Liver (tissue), 3 donors: Measurements from ENCODE around the gene UGT1A4.

ENCODE experiments used
- CTCF ChIP-seq: fragments of 150-350 bp; IDR thresholded peaks from 2 replicates; pipeline ENCODE4 v1.5.1; 2017; ENCODE audit warnings: improper control_type of control experiment, low read depth, low read length; ENCODE audit not compliant: missing input control
- EGR1 ChIP-seq, 2 donors: IDR thresholded peaks; 2 replicates each; pipeline ENCODE4 v1.6.1; 2016 to 2018; ENCODE audit warnings: antibody characterized with exemption in 2 of 2, low read depth in 2 of 2
- FOXA1 ChIP-seq: IDR thresholded peaks from 2 replicates; pipeline ENCODE4 v1.6.1; 2016; ENCODE audit warnings: antibody characterized with exemption
- HNF4G ChIP-seq: IDR thresholded peaks from 2 replicates; pipeline ENCODE4 v1.6.1; 2016; ENCODE audit warnings: antibody characterized with exemption
- JUND ChIP-seq, 2 donors: IDR thresholded peaks; 2 replicates each; pipeline ENCODE4 v1.6.1; 2016; ENCODE audit warnings: antibody characterized with exemption in 2 of 2
- MAX ChIP-seq: IDR thresholded peaks from 2 replicates; pipeline ENCODE4 v1.6.1; 2016; ENCODE audit warnings: antibody characterized with exemption
- SP1 ChIP-seq: IDR thresholded peaks from 2 replicates; pipeline ENCODE4 v1.6.1; 2018; ENCODE audit warnings: antibody characterized with exemption, mild to moderate bottlenecking
- TAF1 ChIP-seq: conservative IDR thresholded peaks from 2 replicates; pipeline ENCODE4 v1.6.1; 2016; ENCODE audit warnings: antibody characterized with exemption, mild to moderate bottlenecking
- TF ChIP-seq, protein P1 (sequence below): IDR thresholded peaks from 2 replicates; pipeline ENCODE4 v1.6.1; 2016; ENCODE audit warnings: antibody characterized with exemption
- TF ChIP-seq, protein P2 (sequence below): IDR thresholded peaks from 2 replicates; pipeline ENCODE4 v1.6.1; 2016; ENCODE audit warnings: antibody characterized with exemption
- TF ChIP-seq, protein P3 (sequence below): IDR thresholded peaks from 2 replicates; pipeline ENCODE4 v1.6.1; 2016; ENCODE audit warnings: antibody characterized with exemption, mild to moderate bottlenecking
- donor health status: healthy.
- donor health status: healthy.

GRCh38 chr2:233822101-233822771 is 103.7 kb downstream of the UGT1A4 start:
- TF ChIP-seq CTCF (no peak), FOXA1 (no peak), MAX (no peak), HNF4G (no peak), EGR1 (IDR thresholded peaks at IDR 0.05; ENCODE audit: low read depth in 2 of 2) (no peak), SP1 (no peak), TAF1 (no peak), JUND (IDR thresholded peaks at IDR 0.05) (no peak)
- TF ChIP-seq, protein P1, sequence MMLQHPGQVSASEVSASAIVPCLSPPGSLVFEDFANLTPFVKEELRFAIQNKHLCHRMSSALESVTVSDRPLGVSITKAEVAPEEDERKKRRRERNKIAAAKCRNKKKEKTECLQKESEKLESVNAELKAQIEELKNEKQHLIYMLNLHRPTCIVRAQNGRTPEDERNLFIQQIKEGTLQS: no peak
- TF ChIP-seq, protein P2, sequence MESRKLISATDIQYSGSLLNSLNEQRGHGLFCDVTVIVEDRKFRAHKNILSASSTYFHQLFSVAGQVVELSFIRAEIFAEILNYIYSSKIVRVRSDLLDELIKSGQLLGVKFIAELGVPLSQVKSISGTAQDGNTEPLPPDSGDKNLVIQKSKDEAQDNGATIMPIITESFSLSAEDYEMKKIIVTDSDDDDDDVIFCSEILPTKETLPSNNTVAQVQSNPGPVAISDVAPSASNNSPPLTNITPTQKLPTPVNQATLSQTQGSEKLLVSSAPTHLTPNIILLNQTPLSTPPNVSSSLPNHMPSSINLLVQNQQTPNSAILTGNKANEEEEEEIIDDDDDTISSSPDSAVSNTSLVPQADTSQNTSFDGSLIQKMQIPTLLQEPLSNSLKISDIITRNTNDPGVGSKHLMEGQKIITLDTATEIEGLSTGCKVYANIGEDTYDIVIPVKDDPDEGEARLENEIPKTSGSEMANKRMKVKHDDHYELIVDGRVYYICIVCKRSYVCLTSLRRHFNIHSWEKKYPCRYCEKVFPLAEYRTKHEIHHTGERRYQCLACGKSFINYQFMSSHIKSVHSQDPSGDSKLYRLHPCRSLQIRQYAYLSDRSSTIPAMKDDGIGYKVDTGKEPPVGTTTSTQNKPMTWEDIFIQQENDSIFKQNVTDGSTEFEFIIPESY: no peak
- TF ChIP-seq, protein P3, sequence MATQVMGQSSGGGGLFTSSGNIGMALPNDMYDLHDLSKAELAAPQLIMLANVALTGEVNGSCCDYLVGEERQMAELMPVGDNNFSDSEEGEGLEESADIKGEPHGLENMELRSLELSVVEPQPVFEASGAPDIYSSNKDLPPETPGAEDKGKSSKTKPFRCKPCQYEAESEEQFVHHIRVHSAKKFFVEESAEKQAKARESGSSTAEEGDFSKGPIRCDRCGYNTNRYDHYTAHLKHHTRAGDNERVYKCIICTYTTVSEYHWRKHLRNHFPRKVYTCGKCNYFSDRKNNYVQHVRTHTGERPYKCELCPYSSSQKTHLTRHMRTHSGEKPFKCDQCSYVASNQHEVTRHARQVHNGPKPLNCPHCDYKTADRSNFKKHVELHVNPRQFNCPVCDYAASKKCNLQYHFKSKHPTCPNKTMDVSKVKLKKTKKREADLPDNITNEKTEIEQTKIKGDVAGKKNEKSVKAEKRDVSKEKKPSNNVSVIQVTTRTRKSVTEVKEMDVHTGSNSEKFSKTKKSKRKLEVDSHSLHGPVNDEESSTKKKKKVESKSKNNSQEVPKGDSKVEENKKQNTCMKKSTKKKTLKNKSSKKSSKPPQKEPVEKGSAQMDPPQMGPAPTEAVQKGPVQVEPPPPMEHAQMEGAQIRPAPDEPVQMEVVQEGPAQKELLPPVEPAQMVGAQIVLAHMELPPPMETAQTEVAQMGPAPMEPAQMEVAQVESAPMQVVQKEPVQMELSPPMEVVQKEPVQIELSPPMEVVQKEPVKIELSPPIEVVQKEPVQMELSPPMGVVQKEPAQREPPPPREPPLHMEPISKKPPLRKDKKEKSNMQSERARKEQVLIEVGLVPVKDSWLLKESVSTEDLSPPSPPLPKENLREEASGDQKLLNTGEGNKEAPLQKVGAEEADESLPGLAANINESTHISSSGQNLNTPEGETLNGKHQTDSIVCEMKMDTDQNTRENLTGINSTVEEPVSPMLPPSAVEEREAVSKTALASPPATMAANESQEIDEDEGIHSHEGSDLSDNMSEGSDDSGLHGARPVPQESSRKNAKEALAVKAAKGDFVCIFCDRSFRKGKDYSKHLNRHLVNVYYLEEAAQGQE: no peak
